NB4 (cell line): ENCODE results near the gene SRCAP.

Experiments used
- DNase-seq: peaks from one replicate; pipeline ENCODE4 v3.0.0; 2010; ENCODE audit warnings: low read depth
- H3K4me3 ChIP-seq: one replicate; pipeline ENCODE4 v1.5.1; 2011; ENCODE audit warnings: mild to moderate bottlenecking, low read depth, low read length, moderate library complexity
- CTCF ChIP-seq: IDR thresholded peaks from one replicate; pipeline ENCODE4 v1.5.1; 2012; ENCODE audit warnings: low read depth, low read length
- MAX ChIP-seq: IDR thresholded peaks from 2 replicates; pipeline ENCODE4 v1.6.1; 2011; ENCODE audit warnings: low read depth, low read length
- MYC ChIP-seq: IDR thresholded peaks from 2 replicates; pipeline ENCODE4 v1.6.1; 2011; ENCODE audit warnings: low read depth, low read length
- POLR2A ChIP-seq: IDR thresholded peaks from 2 replicates; pipeline ENCODE4 v1.6.1; 2011; ENCODE audit warnings: mild to moderate bottlenecking; ENCODE audit not compliant: insufficient read length; ENCODE audit errors: extremely low read depth

The SRCAP gene

GRCh38 chr16:30741461-30741914 lies 42.5 kb downstream of the SRCAP start:
- no peak for DNase-seq
- H3K4me3 ChIP-seq = no peak overlapping the region

GRCh38 chr16:30743716-30744115 lies 44.7 kb downstream of the SRCAP start:
- no peak for TF ChIP-seq MAX
- no peak for TF ChIP-seq POLR2A
- no peak for TF ChIP-seq MYC
- no peak for TF ChIP-seq CTCF
- no peak overlapping the region for H3K4me3 ChIP-seq
- no peak for DNase-seq

More at GRCh38 chr16:30741461-30741914, 42.5 kb downstream of the SRCAP start:
- TF ChIP-seq POLR2A (no peak), MAX (no peak), CTCF (no peak), MYC (no peak)

- DNase-seq = no peak
- TF ChIP-seq MYC (no peak), MAX (no peak), POLR2A (no peak), CTCF (no peak)
- no peak overlapping the region for H3K4me3 ChIP-seq
Observed at GRCh38 chr16:30744183-30744582, 45.2 kb downstream of the SRCAP start.

GRCh38 chr16:30745082-30745481 lies 46.1 kb downstream of the SRCAP start:
- no peak for DNase-seq
- TF ChIP-seq MYC (no peak), POLR2A (no peak), MAX (no peak)
- no peak overlapping the region for H3K4me3 ChIP-seq

GRCh38 chr16:30746638-30747175 lies 47.7 kb downstream of the SRCAP start:
- H3K4me3 ChIP-seq = no peak overlapping the region
- DNase-seq = no peak
- no peak for TF ChIP-seq MYC
- TF ChIP-seq MAX = no peak
- no peak for TF ChIP-seq CTCF
- no peak for TF ChIP-seq POLR2A

GRCh38 chr16:30747331-30747730 lies 48.4 kb downstream of the SRCAP start:
- DNase-seq = no peak
- TF ChIP-seq MYC (no peak), CTCF (no peak), MAX (no peak), POLR2A (no peak)
- H3K4me3 ChIP-seq = no peak overlapping the region
